MV-4-11 (cell line): Measurements from ENCODE around the gene C13orf46.
"Not testable (repeated sequence)": the region's sequence is repeated elsewhere in the genome, so short reads cannot be mapped to it uniquely, and the experiment has no call there.

Source experiments
- DNase-seq: peaks from one replicate; lab custom pipeline; 2025; lab: John Stamatoyannopoulos, UW

C13orf46 gene

GRCh38 chr13:113973218-113974164 is at the start of gene C13orf46:
C13orf46 (minus strand) TSS chr13:113974076; CDS start chr13:113973997, 79 bp downstream.
- no peak for DNase-seq

DNA sequence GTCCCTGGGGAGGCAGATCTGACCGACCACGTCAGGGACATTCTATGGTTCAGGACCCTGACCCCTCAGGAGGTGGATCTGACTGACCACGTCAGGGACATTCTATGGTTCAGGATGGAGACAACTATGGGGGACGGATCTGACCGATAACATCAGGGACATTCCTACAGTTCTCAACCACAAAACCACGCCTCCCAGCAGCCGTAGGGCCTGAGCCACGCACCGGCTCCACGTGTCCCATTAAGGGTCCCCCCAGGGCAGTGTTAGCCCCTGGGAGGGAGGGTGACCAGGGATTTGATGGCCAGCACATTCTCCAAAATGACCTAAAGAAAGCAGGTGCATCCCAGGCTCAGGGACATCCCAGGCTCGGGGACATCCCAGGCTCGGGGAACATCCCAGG is 49.0 kb upstream of the C13orf46 start:
- no peak for DNase-seq

DNA sequence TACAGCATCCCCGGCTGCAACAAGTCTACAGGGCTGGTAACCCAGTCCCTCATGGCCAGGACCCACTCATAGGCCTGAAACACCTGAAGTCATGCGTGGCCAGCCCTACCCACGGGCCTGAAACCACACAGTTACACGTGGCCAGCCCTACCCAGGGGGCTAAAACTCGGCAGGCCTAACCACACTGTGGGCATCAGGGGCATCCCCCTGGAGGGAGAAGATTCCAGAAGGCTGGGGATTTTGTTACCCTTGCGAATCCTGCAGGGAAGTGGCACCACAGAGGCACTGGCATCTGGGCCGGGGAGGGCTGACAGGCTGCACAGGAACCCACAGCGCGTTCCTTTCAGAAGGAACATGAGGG is 48.4 kb upstream of the C13orf46 start:
- DNase-seq: no peak

DNA sequence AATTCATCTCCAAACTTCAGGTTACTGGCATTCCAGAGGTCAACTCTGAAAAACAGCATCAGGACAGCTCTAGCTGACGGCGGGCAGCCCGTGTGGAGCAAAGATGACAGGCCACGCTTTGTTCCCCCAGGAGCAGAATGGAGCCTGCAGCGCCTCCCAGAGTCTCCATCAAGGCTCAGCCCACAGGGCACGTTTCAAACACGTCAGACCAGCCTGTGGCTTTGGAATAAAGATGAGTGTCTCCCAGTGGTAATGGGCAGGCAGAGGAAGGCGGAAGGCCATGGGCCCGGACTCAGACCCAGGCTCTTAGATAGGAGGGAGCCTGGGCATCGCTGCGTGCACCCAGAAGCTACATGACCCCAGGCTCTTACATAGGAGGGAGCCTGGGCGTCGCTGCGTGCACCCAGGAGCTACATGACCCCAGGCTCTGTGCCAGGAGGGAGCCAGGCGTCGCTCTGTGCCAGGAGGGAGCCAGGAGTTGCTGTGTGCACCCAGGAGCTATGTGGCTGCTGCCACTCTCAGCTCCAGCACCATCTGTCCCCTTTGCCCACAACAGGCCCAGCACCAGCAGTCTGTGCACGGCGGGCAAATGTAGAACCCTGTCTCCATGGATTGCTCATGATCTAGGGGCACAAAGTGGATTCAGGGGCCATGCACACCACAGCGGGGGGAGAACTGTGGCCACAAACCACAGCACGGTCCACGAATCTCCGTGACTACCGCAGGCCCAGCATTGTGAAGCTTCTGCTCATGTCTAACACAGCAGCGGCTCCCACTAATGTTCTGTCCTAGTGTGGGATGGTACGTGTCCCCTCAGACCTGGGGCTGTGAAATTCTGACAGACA is 47.8 kb upstream of the C13orf46 start:
- DNase-seq: no peak

GRCh38 chr13:114020750-114021463 is 47.0 kb upstream of the C13orf46 start:
- no peak for DNase-seq

GRCh38 chr13:114020134-114020533 is 46.3 kb upstream of the C13orf46 start:
- DNase-seq: not testable (repeated sequence)

- DNase-seq: no peak
Observed at GRCh38 chr13:114019367-114019766, 45.5 kb upstream of the C13orf46 start.

- no peak for DNase-seq
Observed at GRCh38 chr13:114018461-114019055, 44.7 kb upstream of the C13orf46 start.

- no peak for DNase-seq
Observed at GRCh38 chr13:114017966-114018365, 44.1 kb upstream of the C13orf46 start.

DNA sequence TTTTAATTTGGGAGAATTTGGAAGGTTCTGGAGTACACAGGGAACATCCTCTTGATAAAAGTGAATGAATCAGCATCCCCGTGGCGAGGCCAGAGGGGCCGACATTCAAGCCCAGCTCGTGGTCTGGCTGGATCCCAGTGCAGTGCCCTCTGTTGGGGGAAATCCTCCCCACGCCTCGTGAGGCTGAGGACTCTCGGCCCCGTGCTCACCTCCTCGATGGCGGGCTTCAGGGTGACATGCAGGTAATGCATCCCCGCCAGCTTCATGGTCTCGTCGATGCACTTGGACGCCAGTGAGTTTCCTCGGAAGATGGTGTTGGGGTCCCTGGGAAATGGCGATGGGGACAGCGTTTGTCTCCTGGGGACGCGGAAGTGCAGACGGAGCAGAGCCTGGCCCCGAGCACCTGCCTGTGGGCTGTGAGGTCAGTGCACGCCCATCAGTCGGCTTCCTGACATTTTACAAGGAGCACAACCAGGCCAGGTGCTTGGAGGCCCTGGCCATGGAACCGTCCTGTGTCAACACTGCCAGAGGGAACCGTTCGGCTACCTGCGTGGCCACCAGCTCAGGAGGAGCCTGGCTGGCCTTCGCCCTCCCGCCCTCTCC is 43.3 kb upstream of the C13orf46 start:
- DNase-seq: no peak

DNA sequence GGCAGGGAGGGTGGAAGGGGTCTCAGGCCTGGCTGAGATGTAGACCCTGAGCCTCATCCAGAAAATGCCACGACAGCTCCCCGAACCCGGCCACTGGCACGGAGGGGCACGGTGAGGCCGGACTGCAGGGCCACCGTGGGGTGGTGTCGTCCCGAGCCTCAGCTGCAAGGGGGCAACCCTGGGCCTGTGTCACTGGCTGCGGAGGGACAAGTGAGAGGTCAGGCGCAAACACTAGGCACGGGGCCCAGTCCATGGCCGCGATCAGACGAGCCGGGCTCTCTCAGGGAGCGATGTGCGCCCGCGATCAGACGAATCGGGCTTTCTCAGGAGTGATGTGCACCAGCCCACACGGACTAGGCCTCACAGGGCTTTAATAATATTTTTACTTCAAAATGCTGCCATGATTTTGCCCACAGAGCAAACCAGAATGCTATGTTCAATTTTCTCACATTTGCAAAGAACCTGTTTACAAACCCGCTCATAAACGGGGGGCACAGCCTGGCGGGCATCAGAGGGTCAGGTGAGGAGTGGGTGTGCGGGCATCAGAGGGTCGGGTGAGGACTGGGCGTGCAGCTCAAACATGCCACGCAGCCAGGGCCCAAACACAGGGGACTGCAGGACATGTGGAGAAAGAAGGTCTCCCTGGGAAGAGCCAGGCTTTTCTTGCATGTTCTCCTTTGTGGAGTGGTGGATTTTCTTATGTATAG is 42.6 kb upstream of the C13orf46 start:
- no peak for DNase-seq

DNA sequence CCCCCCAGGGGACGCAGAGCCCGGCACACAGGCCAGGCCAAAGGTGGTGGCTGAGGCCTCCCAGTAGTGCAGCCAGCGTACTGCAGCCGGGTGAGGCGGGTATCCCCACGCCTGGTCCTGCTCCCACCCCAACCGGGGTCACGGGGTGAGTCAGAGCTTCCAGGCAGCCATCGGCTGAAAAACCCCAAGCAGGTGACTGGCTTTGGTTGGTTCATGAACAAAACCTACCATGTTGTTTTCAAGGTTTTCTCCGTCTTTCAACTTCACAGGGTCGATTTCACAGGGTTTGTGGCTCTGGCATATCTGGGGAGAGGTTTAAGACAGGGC is 42.1 kb upstream of the C13orf46 start:
- no peak for DNase-seq

DNA sequence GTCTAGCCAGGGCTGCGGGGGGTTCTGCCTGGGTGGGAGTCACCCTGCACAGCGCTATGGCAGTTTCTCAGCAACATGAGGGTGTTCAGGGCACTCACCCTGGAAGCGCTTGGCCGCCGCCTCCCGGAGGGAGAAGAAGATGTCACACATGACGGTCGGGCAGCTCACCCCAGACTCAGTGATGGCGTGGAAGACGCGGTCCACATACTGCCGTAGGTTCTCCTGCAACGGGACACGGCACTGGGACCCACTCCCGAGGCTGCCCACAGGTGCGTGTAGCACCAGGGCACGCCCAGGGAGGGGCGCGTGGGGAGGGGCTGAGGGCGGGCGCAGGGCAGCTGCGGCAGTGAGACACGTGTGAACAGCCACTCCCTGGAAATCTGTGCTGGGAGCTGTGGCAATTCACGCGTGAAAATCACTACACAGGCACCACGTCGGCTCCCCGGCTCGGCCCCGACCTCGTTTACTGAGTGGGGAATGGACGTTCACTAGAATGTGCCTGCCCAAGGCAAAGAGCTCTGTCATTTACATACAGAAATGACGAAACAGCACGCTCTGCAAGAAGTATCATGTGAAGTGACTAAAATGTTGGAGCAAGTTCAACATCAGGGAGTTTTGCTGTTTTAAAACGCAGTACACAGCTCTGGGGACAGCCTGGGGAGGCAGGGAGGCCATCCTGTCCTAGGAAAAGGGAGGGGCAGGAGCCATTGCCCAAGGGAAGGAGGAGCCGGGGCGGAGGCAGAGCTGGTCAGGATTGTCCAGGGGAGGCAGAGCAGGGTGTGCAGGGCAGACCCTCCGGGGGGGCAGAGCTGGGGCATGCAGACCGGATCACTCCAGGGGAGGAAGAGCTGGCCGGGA is 41.5 kb upstream of the C13orf46 start:
- DNase-seq: no peak

DNA sequence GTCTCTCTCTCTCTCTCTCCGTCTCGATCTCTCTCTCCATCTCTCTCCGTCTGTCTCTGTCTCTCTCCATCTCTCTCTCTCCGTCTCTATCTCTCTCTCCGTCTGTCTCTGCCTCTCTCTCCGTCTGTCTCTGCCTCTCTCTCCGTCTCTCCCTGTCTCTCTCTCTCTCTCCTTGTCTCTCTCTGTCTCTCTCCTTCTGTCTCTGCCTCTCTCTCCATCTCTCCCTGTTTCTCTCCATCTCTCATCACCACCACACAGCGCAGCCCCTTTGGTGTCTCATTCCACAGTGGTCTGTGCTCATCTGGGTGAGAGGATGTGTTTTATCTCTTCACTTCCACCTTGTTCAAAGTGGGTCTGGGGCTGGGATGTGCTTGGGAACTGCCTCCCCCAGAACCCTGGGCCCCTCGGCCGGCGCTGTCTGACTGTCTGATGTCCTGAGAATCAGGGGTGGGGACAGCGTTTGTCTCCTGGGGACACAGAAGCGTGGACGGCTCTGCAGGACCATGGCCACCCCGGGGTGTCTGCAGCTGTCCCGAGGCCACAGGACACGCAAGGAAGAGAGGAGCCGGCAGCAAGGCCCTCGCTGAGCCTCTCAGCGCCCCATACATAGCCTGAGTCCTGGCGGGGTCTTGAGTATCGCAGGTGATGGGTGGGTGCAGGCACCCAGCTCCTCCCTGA is 40.2 kb upstream of the C13orf46 start:
- DNase-seq: no peak

DNA sequence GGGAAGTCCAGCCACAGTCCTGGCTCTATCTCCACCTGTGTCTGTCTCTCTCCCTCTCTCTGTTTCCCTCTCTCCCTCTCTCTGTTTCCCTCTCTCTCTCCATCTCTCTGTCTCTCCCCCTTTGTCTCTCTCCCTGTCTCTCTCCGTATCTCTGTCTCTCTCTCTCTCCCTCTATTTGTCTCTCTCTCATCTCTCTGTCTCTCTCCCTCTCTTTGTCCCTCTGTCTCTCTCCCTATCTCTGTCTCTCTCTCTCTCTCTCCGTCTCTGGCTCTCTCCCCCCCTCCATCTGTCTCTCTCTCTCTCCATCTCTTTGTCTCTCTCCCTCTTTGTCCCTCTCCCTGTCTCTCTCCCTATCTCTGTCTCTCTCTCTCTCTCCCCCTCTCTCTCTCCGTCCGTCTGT is 39.5 kb upstream of the C13orf46 start:
- DNase-seq: no peak

DNA sequence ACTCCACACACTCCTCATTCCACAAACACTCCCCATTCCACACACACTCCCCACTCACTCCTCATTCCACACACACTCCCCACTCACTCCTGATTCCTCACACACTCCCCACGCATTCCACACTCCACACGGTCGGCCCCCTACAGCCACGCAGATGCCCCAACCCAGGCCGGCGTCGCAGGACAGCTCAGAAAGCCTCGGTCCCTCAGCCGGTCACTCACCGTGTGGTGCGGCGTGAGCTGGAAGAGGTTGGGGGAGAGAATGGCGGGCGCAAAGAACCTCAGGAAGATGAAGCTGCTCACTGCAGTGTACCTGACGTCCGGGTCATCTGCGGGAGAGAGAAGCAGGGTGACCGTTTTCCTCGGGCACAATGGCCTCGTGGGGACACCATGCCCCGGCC is 39.0 kb upstream of the C13orf46 start:
- DNase-seq: no peak

DNA sequence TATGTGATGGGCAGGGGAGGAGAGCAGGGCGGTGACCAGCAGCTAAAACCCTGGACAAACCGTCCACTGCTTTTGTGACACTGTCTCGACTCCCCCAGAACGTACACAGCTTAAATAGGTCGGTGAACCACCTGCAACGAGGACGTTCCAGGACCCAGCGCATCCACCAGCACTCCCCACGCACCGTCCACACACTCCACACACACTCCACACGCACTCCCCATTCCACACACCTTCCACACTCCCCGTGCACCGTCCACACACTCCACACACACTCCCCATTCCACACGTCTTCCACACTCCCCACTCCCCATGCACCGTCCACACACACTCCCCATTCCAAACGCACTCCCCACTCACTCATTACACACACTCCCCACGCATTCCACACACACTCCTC is 38.3 kb upstream of the C13orf46 start:
- no peak for DNase-seq

- DNase-seq: no peak
Observed at GRCh38 chr13:114011226-114011625, 37.4 kb upstream of the C13orf46 start.

DNA sequence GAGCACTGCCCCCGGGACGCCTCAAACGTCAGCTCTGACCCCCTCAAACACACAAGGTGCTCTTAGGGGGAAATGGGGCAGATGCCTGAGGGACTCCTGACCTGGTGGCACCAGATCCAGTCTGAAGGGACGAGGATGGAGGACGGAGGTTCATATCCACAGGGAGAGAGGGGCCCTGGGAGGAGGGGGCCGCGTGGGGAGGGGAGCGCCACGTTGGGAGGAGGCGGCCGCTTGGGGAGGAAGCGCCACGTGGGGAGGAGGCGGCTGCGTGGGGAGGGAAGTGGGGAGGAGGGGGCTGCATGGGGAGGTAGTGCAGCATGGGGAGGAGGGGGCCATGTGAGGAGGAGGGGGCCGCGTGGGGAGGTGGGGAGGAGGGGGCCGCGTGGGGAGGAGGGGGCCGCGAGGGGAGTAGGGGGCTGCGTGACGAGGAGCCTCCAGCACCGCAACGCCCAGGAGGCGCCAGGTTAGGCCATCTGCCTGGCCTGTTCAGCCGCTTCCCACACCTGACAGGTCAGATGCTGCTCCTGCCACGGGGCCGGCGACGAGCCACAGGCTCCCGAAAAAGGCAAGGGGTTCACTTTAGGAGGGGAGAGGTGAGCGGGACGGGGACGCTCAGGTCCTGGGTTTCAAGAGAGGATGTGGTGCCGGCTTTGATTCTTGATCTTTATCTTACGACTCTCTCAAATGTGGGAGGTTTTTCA is 36.7 kb upstream of the C13orf46 start:
- no peak for DNase-seq
